GM12878 (cell line): ENCODE data around the gene WDR72. TPM values are rescaled to one million over a fixed set of nuclear protein-coding genes. Genes with fewer than 3 reads are reported as not detected.

ENCODE experiments used
- ATAC-seq: fragments of 200-7000 bp; cut with Tn5 transposase; 3 replicates; pipeline ENCODE4 v1.9.1; 2020; ENCODE audit warnings: mild to moderate bottlenecking, moderate library complexity
- BruUV-seq: library from RNA; stranded (reverse); fragments of 400-500 nt; replicated peaks from 2 replicates; lab custom pipeline; 2021; lab: Mats Ljungman, UMichigan
- CTCF ChIA-PET: fragments of 300-600 bp; sonication (Branson Sonifier 250); formaldehyde crosslinking; extraction: SDS; loops from one replicate; lab custom pipeline; 2021; ENCODE audit warnings: inconsistent platforms; lab: Yijun Ruan, JAX
- POLR2A ChIA-PET: fragments of 350-600 bp; formaldehyde crosslinking; extraction: SDS; loops from one replicate; lab custom pipeline; 2021; ENCODE audit warnings: inconsistent platforms; lab: Charles Lee
- RAD21 ChIA-PET: fragments of 300-600 bp; sonication (Branson Sonifier 250); formaldehyde crosslinking; loops from one replicate; lab custom pipeline; 2023; ENCODE audit warnings: antibody characterized with exemption; ENCODE audit not compliant: unreplicated experiment; lab: Charles Lee
- SMC1A ChIA-PET: fragments of 300-600 bp; sonication (Branson Sonifier 250); formaldehyde crosslinking; loops from one replicate; lab custom pipeline; 2023; ENCODE audit not compliant: unreplicated experiment, uncharacterized antibody; lab: Charles Lee
- DNase-seq: peaks from one replicate; pipeline ENCODE4 v3.0.0-alpha.2; 2011; ENCODE audit warnings: low read depth, low spot score
- FAIRE-seq: peaks from 3 replicates; lab custom pipeline; 2011; peaks lifted over from hg19 to GRCh38; lab: Jason Lieb, UNC
- H2AFZ ChIP-seq: 2 replicates; pipeline ENCODE4 v1.6.0; 2011; ENCODE audit warnings: low read depth, low read length, control low read depth; ENCODE audit not compliant: control insufficient read depth
- H3K27ac ChIP-seq: 2 replicates; pipeline ENCODE4 v1.5.1; 2011; ENCODE audit warnings: control low read depth; ENCODE audit not compliant: control insufficient read depth, insufficient read depth
- H3K27me3 ChIP-seq, 2 experiments: replicated peaks in 1 of 2; 2 replicates each; pipeline versions ENCODE4 v1.6.0 to v1.6.1; 2011; ENCODE audit warnings: low read length in 1 of 2; ENCODE audit not compliant: control insufficient read depth in 2 of 2, insufficient read depth in 2 of 2
- H3K36me3 ChIP-seq, 2 experiments: 2 replicates each; pipeline ENCODE4 v1.5.1; 2011; ENCODE audit warnings: low read length in 1 of 2; ENCODE audit not compliant: control insufficient read depth in 2 of 2, insufficient read depth in 2 of 2
- H3K4me1 ChIP-seq: 2 replicates; pipeline ENCODE4 v1.6.1; 2011; ENCODE audit warnings: mild to moderate bottlenecking, low read length, moderate library complexity, mixed read lengths; ENCODE audit not compliant: control insufficient read depth, insufficient read depth
- H3K4me2 ChIP-seq: 2 replicates; pipeline ENCODE4 v1.6.0; 2011; ENCODE audit warnings: control low read depth; ENCODE audit not compliant: control insufficient read depth, insufficient read depth
- H3K4me3 ChIP-seq: fragments of 200-600 bp; sonication (generic); 2 replicates; pipeline ENCODE4 v1.5.1; 2016
- H3K79me2 ChIP-seq: 2 replicates; pipeline ENCODE4 v1.6.0; 2011; ENCODE audit warnings: low read length; ENCODE audit not compliant: control insufficient read depth, insufficient read depth
- H3K9ac ChIP-seq: 2 replicates; pipeline ENCODE4 v1.8.0; 2011; ENCODE audit warnings: low read length, control low read depth, mixed read lengths; ENCODE audit not compliant: control insufficient read depth, insufficient read depth
- H3K9me3 ChIP-seq: replicated peaks from 3 replicates; pipeline ENCODE4 v1.5.1; 2011; ENCODE audit warnings: mild to moderate bottlenecking, low read length; ENCODE audit not compliant: control insufficient read depth, insufficient read depth
- H4K20me1 ChIP-seq: 2 replicates; pipeline ENCODE4 v1.6.0; 2011; ENCODE audit not compliant: control insufficient read depth, insufficient read depth
- PAX5 ChIP-seq: IDR thresholded peaks from 2 replicates; pipeline ENCODE4 v1.6.1; 2011; ENCODE audit warnings: low read depth, low read length, borderline replicate concordance
- PAX8 ChIP-seq: fragments of 450-650 bp; IDR thresholded peaks from 2 replicates; pipeline ENCODE4 v1.6.1; 2017; ENCODE audit warnings: mild to moderate bottlenecking, moderate library complexity
- YY1 ChIP-seq: IDR thresholded peaks from 2 replicates; pipeline ENCODE4 v1.6.1; 2011; ENCODE audit warnings: low read depth, mild to moderate bottlenecking, low read length
- ZBED1 ChIP-seq: IDR thresholded peaks from 2 replicates; pipeline ENCODE4 v1.6.1; 2016; ENCODE audit warnings: borderline replicate concordance
- WGBS: methylation state at CpG from one replicate; pipeline ENCODE4 v1.1.6; 2016; ENCODE audit warnings: low lambda C conversion rate; ENCODE audit not compliant: insufficient replicate concordance, insufficient coverage; ENCODE audit errors: missing lambda C conversion rate; 5-methylcytosine and 5-hydroxymethylcytosine counted together
- in situ Hi-C: fragments of 300-500 bp; cut with MboI; formaldehyde crosslinking; loops from 9 replicates; pipeline ENCODE4 v1.14.3; 2018; ENCODE audit warnings: mixed read lengths
- intact Hi-C: fragments of 100-400 bp; cut with micrococcal nuclease; formaldehyde crosslinking; loops from one replicate; pipeline ENCODE4 v1.14.2; 2022; ENCODE audit not compliant: unreplicated experiment
- polyA plus RNA-seq, 11 experiments: library from polyadenylated mRNA; depleted of rRNA in 4 of 11; unstranded in 6 of 11; stranded (reverse) in 5 of 11; fragments of >200 nt; fragmentation: Nextera tagmentation in 4 of 11; fragmentation: Illumina TruSeq in 1 of 11; extraction: Ambion mirVana in 4 of 11; extraction: Trizol in 1 of 11; gene quantifications; 1 replicate in 1 of 11; 2 replicates in 10 of 11; pipeline versions ENCODE4 v1.2.1 to v1.2.3, GENCODE V29; 2011 to 2016; ENCODE audit warnings: inconsistent platforms in 2 of 11, missing spikeins in 2 of 11, low read depth in 1 of 11
- total RNA-seq, 4 experiments: library from RNA; depleted of rRNA in 3 of 4; stranded (reverse); fragments of >200 nt in 3 of 4; fragmentation: Illumina TruSeq in 1 of 4; extraction: Trizol in 1 of 4; gene quantifications; 2 replicates each; pipeline versions ENCODE4 v1.2.1 to v1.2.3, GENCODE V29; 2013 to 2021
- TF ChIP-seq, protein P1 (sequence below): fragments of 450-650 bp; IDR thresholded peaks from 2 replicates; pipeline ENCODE4 v1.6.1; 2017; ENCODE audit warnings: mild to moderate bottlenecking, moderate library complexity
- TF ChIP-seq, protein P2 (sequence below), 3 experiments: IDR thresholded peaks in 2 of 3; conservative IDR thresholded peaks in 1 of 3; 2 replicates each; pipeline ENCODE4 v1.5.1; 2011; ENCODE audit warnings: low read depth in 3 of 3, low read length in 3 of 3, mild to moderate bottlenecking in 3 of 3, control low read depth in 2 of 3, moderate library complexity in 2 of 3, inconsistent platforms in 1 of 3, mixed read lengths in 1 of 3; ENCODE audit not compliant: control insufficient read depth in 2 of 3, insufficient read depth in 1 of 3; ENCODE audit errors: extremely low read depth in 1 of 3

The WDR72 gene
- total and polyA plus RNA-seq, 10 of the 15 experiments (the other 5 are each of a cell fraction or from before 2014, with no cell fraction given) = 0.03 TPM; not detected in 9

DNA sequence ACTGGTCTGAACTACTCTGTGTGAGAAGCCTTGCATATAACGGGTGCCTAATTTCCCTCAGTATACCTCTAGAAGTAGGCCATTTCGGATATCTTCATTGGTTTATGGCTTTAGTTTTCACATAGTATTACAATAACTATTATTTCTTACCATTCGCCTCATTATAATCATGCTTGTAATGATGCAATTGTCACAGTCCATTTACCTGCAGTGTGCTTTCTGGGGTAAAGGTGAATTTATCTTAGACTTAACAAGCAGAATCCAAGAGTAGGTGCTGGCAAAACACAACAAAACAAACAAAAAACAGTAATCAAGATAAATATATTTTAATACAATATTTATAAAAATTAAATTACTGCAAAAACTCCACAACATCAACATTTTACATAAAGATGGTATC, 246.0 kb downstream of the WDR72 start (continued):
- no peak for TF ChIP-seq PAX8
- TF ChIP-seq, protein P1, sequence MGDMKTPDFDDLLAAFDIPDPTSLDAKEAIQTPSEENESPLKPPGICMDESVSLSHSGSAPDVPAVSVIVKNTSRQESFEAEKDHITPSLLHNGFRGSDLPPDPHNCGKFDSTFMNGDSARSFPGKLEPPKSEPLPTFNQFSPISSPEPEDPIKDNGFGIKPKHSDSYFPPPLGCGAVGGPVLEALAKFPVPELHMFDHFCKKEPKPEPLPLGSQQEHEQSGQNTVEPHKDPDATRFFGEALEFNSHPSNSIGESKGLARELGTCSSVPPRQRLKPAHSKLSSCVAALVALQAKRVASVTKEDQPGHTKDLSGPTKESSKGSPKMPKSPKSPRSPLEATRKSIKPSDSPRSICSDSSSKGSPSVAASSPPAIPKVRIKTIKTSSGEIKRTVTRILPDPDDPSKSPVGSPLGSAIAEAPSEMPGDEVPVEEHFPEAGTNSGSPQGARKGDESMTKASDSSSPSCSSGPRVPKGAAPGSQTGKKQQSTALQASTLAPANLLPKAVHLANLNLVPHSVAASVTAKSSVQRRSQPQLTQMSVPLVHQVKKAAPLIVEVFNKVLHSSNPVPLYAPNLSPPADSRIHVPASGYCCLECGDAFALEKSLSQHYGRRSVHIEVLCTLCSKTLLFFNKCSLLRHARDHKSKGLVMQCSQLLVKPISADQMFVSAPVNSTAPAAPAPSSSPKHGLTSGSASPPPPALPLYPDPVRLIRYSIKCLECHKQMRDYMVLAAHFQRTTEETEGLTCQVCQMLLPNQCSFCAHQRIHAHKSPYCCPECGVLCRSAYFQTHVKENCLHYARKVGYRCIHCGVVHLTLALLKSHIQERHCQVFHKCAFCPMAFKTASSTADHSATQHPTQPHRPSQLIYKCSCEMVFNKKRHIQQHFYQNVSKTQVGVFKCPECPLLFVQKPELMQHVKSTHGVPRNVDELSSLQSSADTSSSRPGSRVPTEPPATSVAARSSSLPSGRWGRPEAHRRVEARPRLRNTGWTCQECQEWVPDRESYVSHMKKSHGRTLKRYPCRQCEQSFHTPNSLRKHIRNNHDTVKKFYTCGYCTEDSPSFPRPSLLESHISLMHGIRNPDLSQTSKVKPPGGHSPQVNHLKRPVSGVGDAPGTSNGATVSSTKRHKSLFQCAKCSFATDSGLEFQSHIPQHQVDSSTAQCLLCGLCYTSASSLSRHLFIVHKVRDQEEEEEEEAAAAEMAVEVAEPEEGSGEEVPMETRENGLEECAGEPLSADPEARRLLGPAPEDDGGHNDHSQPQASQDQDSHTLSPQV = no peak

DNA sequence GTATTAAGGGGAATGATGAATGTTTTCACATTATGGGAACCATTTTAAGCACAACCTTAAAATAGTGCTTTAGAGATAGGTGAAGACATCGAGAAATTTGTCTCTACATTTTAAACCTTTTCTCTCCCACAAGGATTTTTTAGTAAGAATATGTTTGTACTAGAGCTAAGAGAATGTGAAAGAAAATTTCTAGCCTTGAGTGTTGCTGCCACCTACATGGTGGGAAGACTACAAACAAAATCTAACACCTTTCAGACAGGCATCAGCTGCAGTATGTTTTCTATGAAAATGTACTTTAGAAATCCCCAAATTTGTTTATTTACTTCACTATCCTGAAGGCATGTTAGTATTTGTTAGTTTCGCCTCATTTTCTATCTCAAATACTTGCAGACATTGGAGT, 247.4 kb downstream of the WDR72 start:
- Histone ChIP-seq H3K36me3 (no peaks in the 10 kb centered on the region), H3K4me1 (no peaks in the 10 kb centered on the region), H3K4me3 (no peak overlapping the region), H3K4me2 (no peak overlapping the region)
- BruUV-seq = no TSS peak
- DNase-seq = no peak
- TF ChIP-seq PAX5 (no peak), YY1 (no peak), ZBED1 (no peak)
- TF ChIP-seq, protein P2, sequence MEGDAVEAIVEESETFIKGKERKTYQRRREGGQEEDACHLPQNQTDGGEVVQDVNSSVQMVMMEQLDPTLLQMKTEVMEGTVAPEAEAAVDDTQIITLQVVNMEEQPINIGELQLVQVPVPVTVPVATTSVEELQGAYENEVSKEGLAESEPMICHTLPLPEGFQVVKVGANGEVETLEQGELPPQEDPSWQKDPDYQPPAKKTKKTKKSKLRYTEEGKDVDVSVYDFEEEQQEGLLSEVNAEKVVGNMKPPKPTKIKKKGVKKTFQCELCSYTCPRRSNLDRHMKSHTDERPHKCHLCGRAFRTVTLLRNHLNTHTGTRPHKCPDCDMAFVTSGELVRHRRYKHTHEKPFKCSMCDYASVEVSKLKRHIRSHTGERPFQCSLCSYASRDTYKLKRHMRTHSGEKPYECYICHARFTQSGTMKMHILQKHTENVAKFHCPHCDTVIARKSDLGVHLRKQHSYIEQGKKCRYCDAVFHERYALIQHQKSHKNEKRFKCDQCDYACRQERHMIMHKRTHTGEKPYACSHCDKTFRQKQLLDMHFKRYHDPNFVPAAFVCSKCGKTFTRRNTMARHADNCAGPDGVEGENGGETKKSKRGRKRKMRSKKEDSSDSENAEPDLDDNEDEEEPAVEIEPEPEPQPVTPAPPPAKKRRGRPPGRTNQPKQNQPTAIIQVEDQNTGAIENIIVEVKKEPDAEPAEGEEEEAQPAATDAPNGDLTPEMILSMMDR (IDR thresholded peaks at IDR 0.05 in 2 of 3, conservative IDR thresholded peaks at IDR 0.05 in 1 of 3; ENCODE audit: control insufficient read depth in 2 of 3, extremely low read depth in 1 of 3, insufficient read depth in 1 of 3, low read depth in 3 of 3, low read length in 3 of 3) = peak in 1 of 3 experiments; percentile 15; a peak in 1 of 6 replicates
- TF ChIP-seq, all 136 proteins: peak for 1
- Histone ChIP-seq H3K27me3 (no peaks in the 10 kb centered on the region), H3K9me3 (no peaks in the 10 kb centered on the region), H3K9ac (no peak overlapping the region), H3K79me2 (no peaks in the 10 kb centered on the region), H4K20me1 (no peaks in the 10 kb centered on the region), H2AFZ (no peak overlapping the region), H3K27ac (no peak overlapping the region)
- ATAC-seq = no peak
- POLR2A ChIA-PET = no interaction called here
- WGBS = 0% methylated on average over 2 of the region's 2 CpGs
- in situ Hi-C loops (no loop called here), intact Hi-C loops (no loop called here)
- SMC1A ChIA-PET = no interaction called here
- FAIRE-seq = no peak
- CTCF ChIA-PET = no interaction called here
- RAD21 ChIA-PET = no interaction called here
